Measurements from ENCODE around the gene HPS4.

Gene HPS4

DNA sequence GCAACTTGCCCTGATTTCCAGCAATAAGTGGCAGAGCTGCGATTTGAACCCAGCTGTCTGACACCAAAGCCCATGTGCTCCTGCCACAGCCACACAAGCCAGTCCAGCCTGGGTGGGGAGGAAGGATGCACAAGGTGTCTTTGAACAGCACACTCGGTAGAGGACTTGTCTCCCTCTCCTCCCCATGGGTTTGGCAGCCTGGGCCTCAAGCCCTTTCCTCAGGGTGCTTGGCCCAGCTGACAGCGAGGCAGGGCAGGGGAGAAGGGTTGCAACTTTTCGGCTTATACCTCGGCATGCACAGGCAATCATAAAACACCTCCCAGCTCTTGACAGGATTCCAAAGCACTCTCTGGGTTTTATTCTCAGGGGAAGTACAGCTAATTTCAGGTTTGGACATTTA lies 35.2 kb downstream of the HPS4 start:
- TF ChIP-seq, protein P1, sequence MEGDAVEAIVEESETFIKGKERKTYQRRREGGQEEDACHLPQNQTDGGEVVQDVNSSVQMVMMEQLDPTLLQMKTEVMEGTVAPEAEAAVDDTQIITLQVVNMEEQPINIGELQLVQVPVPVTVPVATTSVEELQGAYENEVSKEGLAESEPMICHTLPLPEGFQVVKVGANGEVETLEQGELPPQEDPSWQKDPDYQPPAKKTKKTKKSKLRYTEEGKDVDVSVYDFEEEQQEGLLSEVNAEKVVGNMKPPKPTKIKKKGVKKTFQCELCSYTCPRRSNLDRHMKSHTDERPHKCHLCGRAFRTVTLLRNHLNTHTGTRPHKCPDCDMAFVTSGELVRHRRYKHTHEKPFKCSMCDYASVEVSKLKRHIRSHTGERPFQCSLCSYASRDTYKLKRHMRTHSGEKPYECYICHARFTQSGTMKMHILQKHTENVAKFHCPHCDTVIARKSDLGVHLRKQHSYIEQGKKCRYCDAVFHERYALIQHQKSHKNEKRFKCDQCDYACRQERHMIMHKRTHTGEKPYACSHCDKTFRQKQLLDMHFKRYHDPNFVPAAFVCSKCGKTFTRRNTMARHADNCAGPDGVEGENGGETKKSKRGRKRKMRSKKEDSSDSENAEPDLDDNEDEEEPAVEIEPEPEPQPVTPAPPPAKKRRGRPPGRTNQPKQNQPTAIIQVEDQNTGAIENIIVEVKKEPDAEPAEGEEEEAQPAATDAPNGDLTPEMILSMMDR (IDR thresholded peaks at IDR 0.05; ENCODE audit: extremely low read depth, insufficient read depth, missing control alignments) = no peak
- in situ Hi-C loops (cut with MboI; ENCODE audit: low pct_unique_long_range_greater_than_20kb, low sequenced_read_pairs, unreplicated experiment) = no loop called here
- DNase-seq (ENCODE audit: low spot score) = no peak

DNA sequence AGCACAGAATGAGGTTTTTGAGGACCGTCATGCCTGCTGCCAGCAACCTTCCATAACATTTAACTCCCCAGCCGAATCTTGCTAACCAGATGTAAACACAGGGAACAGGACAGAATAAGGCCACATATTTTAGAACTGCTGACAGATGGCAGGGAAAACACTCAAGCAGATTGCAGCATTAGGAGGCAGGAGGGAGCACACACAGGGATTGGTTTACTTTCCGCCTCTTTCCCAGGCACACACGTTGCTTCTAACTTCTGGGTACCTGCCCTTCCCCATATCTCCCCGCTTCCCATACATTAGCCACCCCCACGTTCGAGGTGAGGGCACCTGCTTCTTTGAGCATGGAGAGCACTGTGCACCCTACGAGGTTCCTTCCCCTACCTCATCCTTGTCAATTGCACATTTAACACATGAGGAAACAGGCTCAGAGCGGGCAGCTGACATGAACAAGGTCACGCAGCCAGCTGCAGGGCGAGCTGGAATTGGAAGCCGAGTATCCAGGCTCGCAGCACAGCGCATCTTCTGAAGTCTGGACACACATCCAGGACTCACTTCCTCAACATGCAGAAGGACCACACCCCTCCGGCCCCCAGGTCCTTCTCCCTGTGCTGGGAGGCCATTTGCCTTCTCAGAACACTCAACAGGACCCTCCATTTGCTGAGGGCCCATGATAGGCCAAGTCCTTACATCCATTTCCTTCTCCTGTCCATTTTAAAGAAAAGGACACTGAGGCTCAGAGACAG lies 35.8 kb downstream of the HPS4 start:
- DNase-seq (ENCODE audit: low spot score) = no peak
- TF ChIP-seq, protein P1 (IDR thresholded peaks at IDR 0.05; ENCODE audit: extremely low read depth, insufficient read depth, missing control alignments) = no peak
- in situ Hi-C loops (cut with MboI; ENCODE audit: low pct_unique_long_range_greater_than_20kb, low sequenced_read_pairs, unreplicated experiment) = no loop called here

DNA sequence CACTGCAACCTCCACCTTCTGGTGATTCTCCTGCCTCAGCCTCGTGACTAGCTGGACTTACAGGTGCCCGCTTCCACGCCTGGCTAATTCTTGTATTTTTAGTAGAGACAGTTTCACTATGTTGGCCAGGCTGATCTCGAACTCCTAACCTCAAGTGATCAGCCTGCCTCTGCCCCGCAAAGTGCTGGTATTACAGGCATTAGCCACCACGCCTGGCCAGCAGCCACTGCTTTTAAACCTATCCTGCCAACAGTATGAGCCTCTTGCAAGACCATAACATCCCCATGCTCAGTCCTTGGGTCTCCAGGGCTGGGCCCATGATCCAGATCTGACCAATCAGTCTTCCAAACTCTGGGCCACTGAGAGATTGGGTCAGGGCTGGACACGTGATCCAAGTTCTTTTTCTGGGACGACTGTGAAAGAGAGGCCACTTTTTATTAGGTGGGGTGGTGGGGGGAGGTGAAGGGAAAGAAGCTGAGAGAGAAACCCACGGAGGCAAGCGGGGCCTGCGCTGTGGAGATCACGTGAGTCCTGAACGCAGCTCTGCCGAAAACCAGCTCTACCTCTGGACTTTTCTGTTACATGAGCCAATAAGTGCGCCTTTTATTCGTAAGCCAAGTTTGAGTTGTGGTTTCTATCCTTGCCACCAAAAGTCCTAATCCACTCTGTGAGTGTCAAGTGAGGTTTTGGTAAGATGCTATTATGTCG lies 36.6 kb downstream of the HPS4 start:
- TF ChIP-seq, protein P1 (IDR thresholded peaks at IDR 0.05; ENCODE audit: extremely low read depth, insufficient read depth, missing control alignments) = no peak
- in situ Hi-C loops (cut with MboI; ENCODE audit: low pct_unique_long_range_greater_than_20kb, low sequenced_read_pairs, unreplicated experiment) = no loop called here

GRCh38 chr22:26445577-26446275 lies 37.9 kb downstream of the HPS4 start:
- TF ChIP-seq, protein P1 (IDR thresholded peaks at IDR 0.05; ENCODE audit: extremely low read depth, insufficient read depth, missing control alignments) = no peak
- no peak for DNase-seq (ENCODE audit: low spot score)
- in situ Hi-C loops (cut with MboI; ENCODE audit: low pct_unique_long_range_greater_than_20kb, low sequenced_read_pairs, unreplicated experiment) = no loop called here

More for the DNA sequence above, 36.6 kb downstream of the HPS4 start:
- no peak for DNase-seq (ENCODE audit: low spot score)

DNA sequence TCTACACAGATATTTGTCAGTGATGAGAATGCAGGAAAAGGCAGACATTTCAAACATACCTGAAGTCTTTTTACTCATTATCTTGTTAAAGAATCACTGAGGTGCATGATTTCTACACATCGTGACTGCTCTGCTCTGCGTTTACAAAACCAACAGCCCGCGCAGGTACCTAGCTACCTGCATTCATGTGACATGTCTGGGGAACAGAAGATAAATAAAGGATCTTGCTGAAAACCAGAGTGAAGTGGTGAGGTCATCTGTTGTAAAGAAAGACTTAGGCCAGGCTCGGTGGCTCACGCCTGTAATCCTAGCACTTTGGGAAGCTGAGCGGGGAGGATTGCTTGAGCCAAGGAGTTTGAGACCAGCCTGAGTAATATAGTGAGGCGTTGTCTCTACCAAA lies 38.8 kb downstream of the HPS4 start:
- DNase-seq (ENCODE audit: low spot score) = no peak
- TF ChIP-seq, protein P1 (IDR thresholded peaks at IDR 0.05; ENCODE audit: extremely low read depth, insufficient read depth, missing control alignments) = no peak
- in situ Hi-C loops (cut with MboI; ENCODE audit: low pct_unique_long_range_greater_than_20kb, low sequenced_read_pairs, unreplicated experiment) = no loop called here

DNA sequence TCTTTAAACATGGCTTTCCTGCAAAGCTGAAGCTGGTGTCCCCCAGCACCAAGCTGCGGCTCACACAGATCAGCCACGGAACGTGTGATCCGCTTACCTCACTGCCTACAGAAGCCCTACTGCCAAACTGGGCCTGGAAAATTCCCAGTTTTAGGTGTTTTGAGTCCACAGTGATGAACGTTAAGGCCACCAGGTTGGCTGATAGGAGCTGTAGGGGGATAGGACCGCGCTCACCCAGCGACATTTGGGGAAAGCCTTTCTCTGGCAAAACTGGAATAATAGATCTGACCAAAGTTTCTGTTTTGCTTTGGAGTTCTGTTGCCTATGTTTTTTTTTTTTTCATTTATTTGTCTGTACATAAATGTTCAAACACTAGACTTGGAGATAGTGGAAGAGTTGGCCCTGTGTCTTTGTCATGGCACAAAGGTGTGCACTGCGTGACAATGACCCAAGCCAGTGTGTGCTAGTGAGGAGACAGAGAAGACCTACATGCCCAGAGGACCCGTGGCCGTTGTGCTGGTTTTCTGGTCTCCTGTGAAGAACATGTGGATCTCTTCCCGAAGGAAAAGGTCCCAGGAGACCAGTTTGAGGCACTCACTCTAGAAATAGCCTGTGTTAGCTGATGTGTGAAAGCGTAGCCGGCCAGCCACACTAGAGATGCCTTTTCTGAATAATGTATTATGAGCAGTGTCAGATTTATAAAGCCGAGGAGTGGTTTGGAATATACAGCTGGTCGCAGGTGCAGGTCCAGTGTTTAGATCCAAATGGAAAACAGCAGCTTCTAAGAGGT lies 39.5 kb downstream of the HPS4 start:
- no peak for DNase-seq (ENCODE audit: low spot score)
- TF ChIP-seq, protein P1 (IDR thresholded peaks at IDR 0.05; ENCODE audit: extremely low read depth, insufficient read depth, missing control alignments) = no peak
- in situ Hi-C loops (cut with MboI; ENCODE audit: low pct_unique_long_range_greater_than_20kb, low sequenced_read_pairs, unreplicated experiment) = no loop called here

Data from GM13977 (cell line).